Effector memory CD4-positive, alpha-beta T cell (primary cell): ENCODE measurements around the gene HIPK1.

Source experiments
- DNase-seq, 3 donors: peaks; one replicate each; pipeline ENCODE4 v3.0.0-alpha.2; 2020
- H3K27ac ChIP-seq: 2 replicates; pipeline ENCODE4 v1.7.0; 2013; ENCODE audit warnings: mild to moderate bottlenecking, low read length, moderate library complexity; ENCODE audit not compliant: insufficient read depth, poor library complexity, severe bottlenecking
- H3K27me3 ChIP-seq: replicated peaks from 2 replicates; pipeline ENCODE4 v1.7.0; 2013; ENCODE audit warnings: mild to moderate bottlenecking, low read length; ENCODE audit not compliant: insufficient read depth, control insufficient read depth, poor library complexity, severe bottlenecking
- H3K36me3 ChIP-seq: 2 replicates; pipeline ENCODE4 v1.7.0; 2013; ENCODE audit warnings: mild to moderate bottlenecking, low read length, moderate library complexity; ENCODE audit not compliant: control insufficient read depth, insufficient read depth
- H3K4me1 ChIP-seq: 2 replicates; pipeline ENCODE4 v1.7.0; 2013; ENCODE audit warnings: low read length, mild to moderate bottlenecking; ENCODE audit not compliant: control insufficient read depth, insufficient read depth, poor library complexity, severe bottlenecking
- H3K4me3 ChIP-seq: 2 replicates; pipeline ENCODE4 v1.7.0; 2013; ENCODE audit warnings: low read length, low read depth, mild to moderate bottlenecking; ENCODE audit not compliant: insufficient read depth, poor library complexity, severe bottlenecking
- H3K9me3 ChIP-seq: 2 replicates; pipeline ENCODE4 v1.7.0; 2013; ENCODE audit warnings: mild to moderate bottlenecking, low read length, moderate library complexity; ENCODE audit not compliant: control insufficient read depth

The HIPK1 gene

DNA sequence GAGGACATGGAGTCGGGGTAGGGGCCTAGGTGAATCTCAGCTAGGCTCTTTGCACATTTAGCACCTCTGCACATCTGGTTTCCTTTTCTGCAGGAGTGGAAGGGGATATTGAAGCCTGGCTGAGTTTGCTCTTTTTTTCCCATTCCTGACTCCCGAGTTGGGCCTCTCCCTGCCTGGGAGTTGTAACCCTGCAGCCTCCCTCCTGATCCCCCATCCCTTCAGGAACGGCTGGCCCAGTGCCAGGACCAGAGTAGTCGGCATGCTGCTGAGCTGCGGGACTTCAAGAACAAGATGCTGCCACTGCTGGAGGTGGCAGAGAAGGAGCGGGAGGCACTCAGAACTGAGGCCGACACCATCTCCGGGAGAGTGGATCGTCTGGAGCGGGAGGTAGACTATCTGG is 51.0 kb downstream of the HIPK1 start:
- no peak overlapping the region for H3K27ac ChIP-seq
- no peak overlapping the region for H3K4me3 ChIP-seq
- no peaks in the 10 kb centered on the region for H3K4me1 ChIP-seq
- H3K27me3 ChIP-seq = no peaks in the 10 kb centered on the region
- H3K36me3 ChIP-seq = peaks cover 2% of the 10 kb centered on the region
- no peaks in the 10 kb centered on the region for H3K9me3 ChIP-seq
- DNase-seq = no peak

DNA sequence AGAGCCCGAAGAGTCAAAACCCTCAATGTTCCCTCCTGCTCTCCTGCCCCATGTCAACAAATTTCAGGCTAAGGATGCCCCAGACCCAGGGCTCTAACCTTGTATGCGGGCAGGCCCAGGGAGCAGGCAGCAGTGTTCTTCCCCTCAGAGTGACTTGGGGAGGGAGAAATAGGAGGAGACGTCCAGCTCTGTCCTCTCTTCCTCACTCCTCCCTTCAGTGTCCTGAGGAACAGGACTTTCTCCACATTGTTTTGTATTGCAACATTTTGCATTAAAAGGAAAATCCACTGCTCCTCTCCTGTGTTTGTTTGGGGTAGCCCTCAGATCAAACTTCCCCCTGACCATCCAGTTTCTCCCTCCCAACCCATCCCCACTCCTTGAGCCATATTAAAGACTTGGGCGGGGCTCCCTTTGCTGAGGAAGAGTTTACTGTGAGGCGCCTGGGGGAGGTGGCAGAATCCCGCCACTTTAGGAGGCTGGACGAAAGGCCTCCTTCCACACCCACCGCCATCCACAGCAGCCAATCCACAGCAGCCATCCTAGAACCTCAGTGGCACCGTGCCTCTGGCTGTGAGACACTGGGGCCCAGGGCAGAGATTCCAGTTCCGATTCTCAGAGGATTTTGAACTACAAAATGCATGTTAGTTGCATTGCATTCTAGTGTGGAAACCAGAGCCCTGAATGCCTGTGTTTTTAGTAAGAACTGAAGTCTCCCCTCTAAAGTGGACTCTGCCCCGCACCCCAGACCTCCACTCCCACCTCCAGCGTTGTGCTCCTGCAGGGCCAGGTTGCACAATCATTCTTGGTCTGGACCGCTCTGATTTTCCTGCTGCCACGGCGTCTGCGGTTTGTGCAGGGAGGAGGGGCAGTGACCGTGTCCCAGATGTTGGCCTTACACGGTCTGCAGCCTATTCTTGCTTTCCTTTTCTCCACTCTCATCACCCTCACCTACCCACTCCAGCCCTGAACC is 53.1 kb downstream of the HIPK1 start:
- Histone ChIP-seq H3K9me3 (no peaks in the 10 kb centered on the region), H3K4me3 (no peak overlapping the region), H3K27ac (no peak overlapping the region), H3K4me1 (no peaks in the 10 kb centered on the region), H3K36me3 (no peaks in the 10 kb centered on the region), H3K27me3 (no peaks in the 10 kb centered on the region)
- no peak for DNase-seq

DNA sequence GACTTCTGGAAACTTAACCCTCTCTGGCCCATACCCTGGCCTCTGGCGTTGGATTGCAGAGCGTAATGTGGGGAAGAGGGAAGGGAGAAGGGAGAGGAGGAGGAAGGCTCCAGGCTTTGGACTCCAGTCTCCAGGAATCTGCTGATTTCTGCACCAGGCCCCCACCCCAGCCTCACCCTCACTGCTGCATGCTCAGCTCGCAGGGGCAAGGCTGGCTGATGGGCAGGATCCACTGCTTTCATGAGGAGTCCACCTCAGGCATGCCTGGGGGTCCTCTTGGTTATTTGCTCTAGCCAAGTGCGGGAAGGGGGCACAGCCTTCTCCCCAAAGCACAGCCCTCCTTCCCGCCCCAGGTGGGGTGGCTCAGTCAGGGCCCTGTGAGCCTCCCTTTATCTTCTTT is 53.8 kb downstream of the HIPK1 start:
- Histone ChIP-seq H3K4me3 (no peak overlapping the region), H3K4me1 (no peaks in the 10 kb centered on the region)

DNA sequence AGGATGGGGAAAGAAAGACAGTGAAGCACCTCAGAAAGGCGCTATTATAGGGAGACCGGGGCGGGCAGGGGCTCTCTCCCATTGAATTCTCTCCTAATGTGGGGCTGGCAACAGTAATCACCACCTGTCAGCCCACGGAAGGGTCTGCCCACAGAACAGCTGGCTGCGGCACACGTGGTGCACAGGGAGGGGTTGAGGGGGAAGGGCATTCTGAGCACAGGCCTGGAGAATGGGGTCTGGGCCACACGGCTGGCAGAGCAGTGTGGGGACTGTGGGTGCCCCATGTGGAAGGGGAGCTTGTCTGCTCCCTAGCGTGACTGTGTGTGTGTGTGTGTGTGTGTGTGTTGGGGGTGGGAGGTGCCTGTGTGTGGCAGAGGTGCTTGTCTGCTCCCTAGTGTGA is 54.3 kb downstream of the HIPK1 start:
- H3K9me3 ChIP-seq = no peaks in the 10 kb centered on the region
- no peak overlapping the region for H3K4me3 ChIP-seq
- no peak overlapping the region for H3K27ac ChIP-seq
- H3K36me3 ChIP-seq = no peaks in the 10 kb centered on the region
- DNase-seq = no peak
- H3K4me1 ChIP-seq = no peaks in the 10 kb centered on the region
- H3K27me3 ChIP-seq = no peaks in the 10 kb centered on the region

More for the DNA sequence above, 53.8 kb downstream of the HIPK1 start:
- DNase-seq = no peak
- Histone ChIP-seq H3K27ac (no peak overlapping the region), H3K9me3 (no peaks in the 10 kb centered on the region), H3K27me3 (no peaks in the 10 kb centered on the region), H3K36me3 (no peaks in the 10 kb centered on the region)

DNA sequence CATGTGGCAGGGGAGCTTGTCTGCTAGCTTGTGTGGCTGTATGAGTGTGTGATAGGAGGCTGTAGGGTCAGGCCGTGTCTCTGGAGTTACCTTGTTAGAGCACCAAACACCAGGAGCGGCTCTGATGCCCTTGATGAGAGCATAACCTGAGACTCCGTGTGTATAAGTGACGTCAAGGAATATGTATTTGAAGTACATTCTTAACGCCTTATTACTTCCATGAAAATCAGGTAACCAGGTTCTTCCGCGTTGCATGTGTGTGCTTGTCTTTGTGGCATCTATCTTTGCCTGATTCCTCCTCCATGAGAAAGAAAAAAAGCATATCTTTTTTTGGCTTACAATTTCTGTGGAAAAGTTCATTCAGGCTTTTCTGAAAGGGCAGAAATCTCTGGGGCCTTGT is 54.7 kb downstream of the HIPK1 start:
- H3K4me3 ChIP-seq = no peak overlapping the region
- no peaks in the 10 kb centered on the region for H3K27me3 ChIP-seq
- H3K36me3 ChIP-seq = no peaks in the 10 kb centered on the region
- H3K4me1 ChIP-seq = no peaks in the 10 kb centered on the region
- H3K9me3 ChIP-seq = no peaks in the 10 kb centered on the region
- H3K27ac ChIP-seq = no peak overlapping the region
- no peak for DNase-seq

DNA sequence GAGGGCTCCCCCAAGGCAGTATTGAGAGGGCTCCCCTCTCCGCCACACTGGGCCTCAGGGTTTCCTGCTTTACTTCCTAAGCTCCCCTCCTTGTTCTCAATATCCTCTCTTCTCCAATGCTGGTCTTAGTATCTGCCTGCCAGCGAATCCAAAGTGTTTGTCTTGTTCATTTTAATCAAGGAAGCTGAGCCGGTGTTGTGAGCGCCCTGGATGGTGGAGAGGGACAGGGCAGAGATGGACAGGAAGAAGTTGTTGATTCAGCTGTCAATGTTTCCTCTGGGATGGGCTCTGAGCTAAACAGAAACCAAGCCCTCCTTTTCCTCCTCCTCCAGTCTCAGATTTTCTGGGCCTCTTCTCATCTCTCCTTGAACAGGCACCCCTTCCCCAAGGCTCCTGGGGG is 55.6 kb downstream of the HIPK1 start:
- no peak overlapping the region for H3K27ac ChIP-seq
- no peaks in the 10 kb centered on the region for H3K27me3 ChIP-seq
- DNase-seq = no peak
- no peaks in the 10 kb centered on the region for H3K4me1 ChIP-seq
- no peak overlapping the region for H3K4me3 ChIP-seq
- no peaks in the 10 kb centered on the region for H3K9me3 ChIP-seq
- H3K36me3 ChIP-seq = no peaks in the 10 kb centered on the region

DNA sequence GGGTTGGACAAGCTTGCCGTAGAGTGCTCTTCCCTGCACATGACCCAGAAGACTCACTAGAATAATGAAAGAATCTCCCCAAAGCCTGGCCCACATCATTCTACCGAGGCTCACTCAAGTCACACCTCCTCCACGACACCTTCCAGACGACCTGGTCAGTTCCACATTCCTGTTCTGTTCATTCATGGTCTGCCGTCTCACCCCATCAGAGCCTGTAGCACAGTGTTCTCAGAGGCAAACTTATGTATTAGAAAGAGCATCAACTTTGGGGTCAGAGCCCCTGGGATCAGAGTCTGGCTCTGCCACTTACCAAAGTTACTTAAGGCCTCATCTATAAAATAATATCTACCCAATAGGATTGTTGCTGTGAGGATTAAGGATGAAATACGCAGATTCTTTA is 57.7 kb downstream of the HIPK1 start:
- no peak for DNase-seq
- Histone ChIP-seq H3K36me3 (no peaks in the 10 kb centered on the region), H3K4me1 (no peaks in the 10 kb centered on the region), H3K27ac (no peak overlapping the region), H3K27me3 (no peaks in the 10 kb centered on the region), H3K4me3 (no peak overlapping the region), H3K9me3 (no peaks in the 10 kb centered on the region)

DNA sequence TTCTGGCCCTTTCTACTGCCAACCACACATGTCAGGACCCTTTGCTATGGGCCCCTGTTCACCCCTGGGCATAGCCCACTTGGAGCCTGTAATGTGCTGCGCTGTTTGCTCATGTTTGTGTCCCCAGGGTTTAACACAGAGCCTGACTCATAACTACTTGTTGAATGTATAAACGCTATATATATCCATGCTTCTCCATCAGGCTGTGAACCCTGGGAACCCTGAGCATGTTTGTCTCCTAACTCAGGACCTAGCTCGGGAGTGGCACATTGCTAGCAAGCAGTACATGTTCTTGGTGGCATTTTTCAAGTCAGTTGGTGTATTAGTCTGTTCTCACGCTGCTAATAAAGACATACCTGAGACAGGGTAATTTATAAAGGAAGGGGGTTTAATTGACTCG is 58.1 kb downstream of the HIPK1 start:
- Histone ChIP-seq H3K27me3 (no peaks in the 10 kb centered on the region), H3K27ac (no peak overlapping the region), H3K9me3 (no peaks in the 10 kb centered on the region), H3K36me3 (no peaks in the 10 kb centered on the region), H3K4me3 (no peak overlapping the region), H3K4me1 (no peaks in the 10 kb centered on the region)
- no peak for DNase-seq

DNA sequence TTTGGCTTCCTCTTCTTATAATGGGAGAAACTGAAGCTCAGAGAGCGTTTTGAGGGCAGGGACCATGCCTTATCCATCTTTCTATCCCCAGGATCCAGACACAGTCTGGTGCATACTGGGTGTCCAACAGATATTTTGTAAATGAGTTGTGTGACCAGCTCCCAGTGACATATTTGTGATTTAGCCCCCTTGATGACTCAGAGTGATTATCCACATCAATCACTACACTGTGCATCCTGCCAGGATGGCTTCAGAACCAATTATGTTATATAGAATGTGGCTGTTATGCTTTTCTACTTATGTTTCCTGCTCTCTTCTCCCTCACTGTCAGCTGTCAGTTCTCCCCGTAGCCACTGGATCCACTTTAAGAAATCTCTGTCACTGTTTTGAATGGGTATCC is 61.4 kb downstream of the HIPK1 start:
- H3K36me3 ChIP-seq = no peaks in the 10 kb centered on the region
- no peak for DNase-seq
- H3K4me3 ChIP-seq = no peak overlapping the region
- no peaks in the 10 kb centered on the region for H3K27me3 ChIP-seq
- no peak overlapping the region for H3K27ac ChIP-seq
- H3K4me1 ChIP-seq = no peaks in the 10 kb centered on the region
- H3K9me3 ChIP-seq = peaks cover 5% of the 10 kb centered on the region

DNA sequence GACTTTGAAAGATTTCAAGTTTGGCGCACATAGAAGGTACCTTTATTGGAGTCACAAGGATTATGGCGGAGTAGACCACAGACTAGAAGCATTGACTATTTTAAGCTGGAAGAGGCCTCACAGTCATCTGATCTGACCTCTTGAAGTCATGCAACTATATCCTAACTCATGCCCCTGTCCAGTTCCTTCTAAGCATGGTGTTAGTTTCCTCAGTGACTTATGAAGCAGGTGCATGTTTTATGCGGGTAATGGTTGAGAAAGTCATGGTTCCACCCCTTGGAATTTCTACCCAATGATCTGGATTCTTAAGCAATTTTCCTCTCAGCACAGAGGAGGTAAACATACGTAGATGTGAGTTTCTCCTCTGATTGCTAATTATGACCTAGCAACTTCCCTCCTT is 61.8 kb downstream of the HIPK1 start:
- no peak for DNase-seq
- Histone ChIP-seq H3K4me3 (no peak overlapping the region), H3K27ac (no peak overlapping the region), H3K36me3 (no peaks in the 10 kb centered on the region), H3K27me3 (no peaks in the 10 kb centered on the region), H3K9me3 (peaks cover 5% of the 10 kb centered on the region), H3K4me1 (no peaks in the 10 kb centered on the region)
